Natural killer cell (primary cell): Measurements from ENCODE around the gene ZNF75A. TPM values are rescaled to one million over a fixed set of nuclear protein-coding genes. Genes with fewer than 3 reads are reported as not detected.

ENCODE experiments used
- ATAC-seq, 3 donors: fragments of 150-1000 bp in 2 of 3; fragments of 200-7000 bp in 1 of 3; cut with Tn5 transposase; 1 replicate in 1 of 3; 2 replicates in 2 of 3; pipeline ENCODE4 v1.10.0; 2021; ENCODE audit warnings: mild to moderate bottlenecking in 2 of 3, moderate library complexity in 2 of 3
- DNase-seq, 2 donors: peaks; one replicate each; pipeline versions ENCODE4 v3.0.0 to v3.0.0-alpha.2; 2013 to 2021; ENCODE audit warnings: mixed read lengths in 1 of 2
- H3K27ac ChIP-seq: one replicate; pipeline ENCODE4 v1.5.1; 2013; ENCODE audit warnings: mild to moderate bottlenecking, low read length
- H3K27me3 ChIP-seq: one replicate; pipeline ENCODE4 v1.6.1; 2013; ENCODE audit warnings: low read length; ENCODE audit not compliant: control insufficient read depth, insufficient read depth
- H3K36me3 ChIP-seq: one replicate; pipeline ENCODE4 v1.6.1; 2013; ENCODE audit warnings: low read length; ENCODE audit not compliant: control insufficient read depth, insufficient read depth
- H3K4me1 ChIP-seq: one replicate; pipeline ENCODE4 v1.6.1; 2013; ENCODE audit warnings: low read length; ENCODE audit not compliant: control insufficient read depth, insufficient read depth
- H3K4me3 ChIP-seq: one replicate; pipeline ENCODE4 v1.5.1; 2013; ENCODE audit warnings: low read length
- H3K9me3 ChIP-seq: one replicate; pipeline ENCODE4 v1.6.1; 2013; ENCODE audit warnings: low read length; ENCODE audit not compliant: control insufficient read depth, insufficient read depth
- H3K27ac Mint-ChIP-seq, 2 donors: one replicate each; pipeline ENCODE4 v1.8.0; 2022; ENCODE audit warnings: mild to moderate bottlenecking in 2 of 2, mixed read lengths in 2 of 2, moderate library complexity in 1 of 2
- H3K27me3 Mint-ChIP-seq, 2 donors: one replicate each; pipeline ENCODE4 v1.8.0; 2022; ENCODE audit warnings: low read depth in 2 of 2, mixed read lengths in 2 of 2
- H3K36me3 Mint-ChIP-seq: one replicate; pipeline ENCODE4 v1.8.0; 2022; ENCODE audit warnings: mixed read lengths
- H3K4me1 Mint-ChIP-seq, 2 donors: one replicate each; pipeline ENCODE4 v1.8.0; 2022; ENCODE audit warnings: mixed read lengths in 2 of 2
- H3K4me3 Mint-ChIP-seq: one replicate; pipeline ENCODE4 v1.8.0; 2022; ENCODE audit warnings: mild to moderate bottlenecking, moderate library complexity, mixed read lengths
- H3K9me3 Mint-ChIP-seq, 2 donors: one replicate each; pipeline ENCODE4 v1.8.0; 2022; ENCODE audit warnings: mixed read lengths in 2 of 2
- CTCF ChIP-seq: fragments of 200-600 bp; IDR thresholded peaks from one replicate; pipeline ENCODE4 v1.8.0; 2022; ENCODE audit warnings: antibody characterized with exemption
- WGBS: methylation state at CpG from one replicate; pipeline ENCODE4 v1.1.7; 2013; ENCODE audit warnings: missing lambda C conversion rate; ENCODE audit not compliant: insufficient coverage; 5-methylcytosine and 5-hydroxymethylcytosine counted together
- intact Hi-C: fragments of 100-400 bp; cut with micrococcal nuclease; formaldehyde crosslinking; loops from one replicate; pipeline ENCODE4 v1.14.2; 2022
- total RNA-seq, 4 donors: library from RNA; stranded (reverse); fragments of 120-200 nt in 1 of 4; gene quantifications; one replicate each; pipeline versions ENCODE4 v1.2.3 to v1.2.4, GENCODE V29; 2013 to 2022

The ZNF75A gene
- total RNA-seq, 3 donors from 2014 or later (not counting 1 experiment from before 2014, with no cell fraction given), result 30.6 to 44.6 (median 39.0) TPM

GRCh38 chr16:3328643-3329042 lies 23.3 kb downstream of the ZNF75A start:
- TF ChIP-seq CTCF, result no peak
- Histone ChIP-seq H3K36me3 (no peaks in the 10 kb centered on the region), H3K4me3 (no peak overlapping the region), H3K27me3 (no peaks in the 10 kb centered on the region), H3K9me3 (peaks cover 4% of the 10 kb centered on the region), H3K4me1 (no peaks in the 10 kb centered on the region), H3K27ac (no peak overlapping the region)
- Mint-ChIP-seq H3K27me3 (no peaks in the 10 kb centered on the region), H3K36me3 (peaks cover 10% of the 10 kb centered on the region), H3K4me3 (no peak overlapping the region), H3K9me3 (peaks cover 2 to 4% of the 10 kb centered on the region in 2 donors), H3K4me1 (no peaks in the 10 kb centered on the region), H3K27ac (no peak overlapping the region)
- intact Hi-C loops, result no loop called here
- no peak for DNase-seq
- 74% methylated on average over 2 of the region's 2 CpGs for WGBS
- ATAC-seq, result no peak

GRCh38 chr16:3346041-3346440 lies 40.7 kb downstream of the ZNF75A start:
- Histone ChIP-seq H3K36me3 (no peaks in the 10 kb centered on the region), H3K27me3 (peaks cover 2% of the 10 kb centered on the region), H3K9me3 (no peaks in the 10 kb centered on the region), H3K27ac (no peak overlapping the region), H3K4me1 (no peaks in the 10 kb centered on the region), H3K4me3 (no peak overlapping the region)
- intact Hi-C loops, result no loop called here
- no peaks in the 10 kb centered on the region for H3K4me1 Mint-ChIP-seq
- TF ChIP-seq CTCF, result no peak
- 78% methylated on average over 2 of the region's 2 CpGs for WGBS
- H3K27me3 Mint-ChIP-seq, result peaks cover 3 to 7% of the 10 kb centered on the region in 2 donors
- H3K9me3 Mint-ChIP-seq, result no peaks in the 10 kb centered on the region
- DNase-seq, result no peak
- H3K27ac Mint-ChIP-seq, result no peak overlapping the region
- ATAC-seq, result no peak
- no peak overlapping the region for H3K4me3 Mint-ChIP-seq
- H3K36me3 Mint-ChIP-seq, result no peaks in the 10 kb centered on the region

GRCh38 chr16:3347586-3347985 lies 42.3 kb downstream of the ZNF75A start:
- no peak for DNase-seq
- no peak for TF ChIP-seq CTCF
- no peaks in the 10 kb centered on the region for H3K36me3 Mint-ChIP-seq
- H3K4me1 Mint-ChIP-seq, result no peaks in the 10 kb centered on the region
- H3K27me3 Mint-ChIP-seq, result peaks cover 3 to 7% of the 10 kb centered on the region in 2 donors
- no peaks in the 10 kb centered on the region for H3K27me3 ChIP-seq
- H3K36me3 ChIP-seq, result no peaks in the 10 kb centered on the region
- WGBS, result 85% methylated on average over 4 of the region's 10 CpGs
- intact Hi-C loops, result no loop called here
- no peak for ATAC-seq
- no peaks in the 10 kb centered on the region for H3K9me3 Mint-ChIP-seq
- H3K4me3 ChIP-seq, result no peak overlapping the region
- no peak overlapping the region for H3K4me3 Mint-ChIP-seq
- no peak overlapping the region for H3K27ac Mint-ChIP-seq
- no peaks in the 10 kb centered on the region for H3K4me1 ChIP-seq
- H3K9me3 ChIP-seq, result no peaks in the 10 kb centered on the region
- no peak overlapping the region for H3K27ac ChIP-seq

- Mint-ChIP-seq H3K9me3 (no peaks in the 10 kb centered on the region), H3K4me1 (no peaks in the 10 kb centered on the region), H3K36me3 (no peaks in the 10 kb centered on the region), H3K27me3 (peaks cover 3 to 7% of the 10 kb centered on the region in 2 donors), H3K4me3 (no peak overlapping the region), H3K27ac (no peak overlapping the region)
- Histone ChIP-seq H3K27me3 (no peaks in the 10 kb centered on the region), H3K4me1 (no peaks in the 10 kb centered on the region), H3K36me3 (no peaks in the 10 kb centered on the region), H3K27ac (no peak overlapping the region), H3K4me3 (no peak overlapping the region), H3K9me3 (no peaks in the 10 kb centered on the region)
- WGBS, result 29% methylated on average over 3 of the region's 4 CpGs
- ATAC-seq (no peak), DNase-seq (no peak)
- intact Hi-C loops, result no loop called here
- TF ChIP-seq CTCF, result no peak
Observed at GRCh38 chr16:3348547-3349167, 43.4 kb downstream of the ZNF75A start.
